HG02610 (cell line): ENCODE measurements around the gene LRRC4C.

ENCODE experiments used
- ATAC-seq: cut with Tn5 transposase; IDR thresholded peaks from one replicate; pipeline ENCODE4 v1.9.1; 2021; ENCODE audit warnings: mild to moderate bottlenecking, moderate library complexity; ENCODE audit not compliant: unreplicated experiment

The LRRC4C gene

GRCh38 chr11:41419901-41420300, 39.6 kb downstream of the LRRC4C start:
- ATAC-seq = no peak

GRCh38 chr11:41414771-41415440, 44.5 kb downstream of the LRRC4C start:
- no peak for ATAC-seq

- peak; percentile 87 for ATAC-seq
These were observed 45.6 kb downstream of the LRRC4C start for GRCh38 chr11:41413843-41414242.

- ATAC-seq = no peak
These were observed 53.6 kb downstream of the LRRC4C start for GRCh38 chr11:41405812-41406211.

GRCh38 chr11:41404109-41404508, 55.3 kb downstream of the LRRC4C start:
- ATAC-seq = no peak

- no peak for ATAC-seq
These were observed 56.0 kb downstream of the LRRC4C start for GRCh38 chr11:41403458-41403857.

- no peak for ATAC-seq
These were observed 58.6 kb downstream of the LRRC4C start for GRCh38 chr11:41400819-41401382.

GRCh38 chr11:41400124-41400523, 59.3 kb downstream of the LRRC4C start:
- ATAC-seq = no peak

- ATAC-seq = no peak
These were observed 60.1 kb downstream of the LRRC4C start for GRCh38 chr11:41399323-41399722.

- no peak for ATAC-seq
These were observed 61.3 kb downstream of the LRRC4C start for GRCh38 chr11:41398175-41398574.

GRCh38 chr11:41394521-41395195, 64.8 kb downstream of the LRRC4C start:
- ATAC-seq = no peak

- ATAC-seq = no peak
These were observed 66.9 kb downstream of the LRRC4C start for GRCh38 chr11:41392596-41392995.

GRCh38 chr11:41389623-41390130, 69.8 kb downstream of the LRRC4C start:
- ATAC-seq = no peak

GRCh38 chr11:41384329-41384728, 75.1 kb downstream of the LRRC4C start:
- no peak for ATAC-seq

- no peak for ATAC-seq
These were observed 75.7 kb downstream of the LRRC4C start for GRCh38 chr11:41383768-41384167.

- ATAC-seq = no peak
These were observed 76.5 kb downstream of the LRRC4C start for GRCh38 chr11:41382927-41383326.

GRCh38 chr11:41379084-41379483, 80.4 kb downstream of the LRRC4C start:
- no peak for ATAC-seq

- no peak for ATAC-seq
These were observed 81.6 kb downstream of the LRRC4C start for GRCh38 chr11:41377709-41378394.

- ATAC-seq = no peak
These were observed 107.6 kb downstream of the LRRC4C start for GRCh38 chr11:41351825-41352224.

- ATAC-seq = no peak
These were observed 113.4 kb downstream of the LRRC4C start for GRCh38 chr11:41346042-41346441.
